GM19468 (cell line): ENCODE results near the gene PGM5.
"Not testable (repeated sequence)": the region's sequence is repeated elsewhere in the genome, so short reads cannot be mapped to it uniquely, and the experiment has no call there.

ENCODE experiments used
- ATAC-seq: cut with Tn5 transposase; IDR thresholded peaks from one replicate; pipeline ENCODE4 v1.9.1; 2021; ENCODE audit warnings: mild to moderate bottlenecking, moderate library complexity, moderate number of reproducible peaks; ENCODE audit not compliant: unreplicated experiment; ENCODE audit errors: extremely low read depth

Gene PGM5

DNA sequence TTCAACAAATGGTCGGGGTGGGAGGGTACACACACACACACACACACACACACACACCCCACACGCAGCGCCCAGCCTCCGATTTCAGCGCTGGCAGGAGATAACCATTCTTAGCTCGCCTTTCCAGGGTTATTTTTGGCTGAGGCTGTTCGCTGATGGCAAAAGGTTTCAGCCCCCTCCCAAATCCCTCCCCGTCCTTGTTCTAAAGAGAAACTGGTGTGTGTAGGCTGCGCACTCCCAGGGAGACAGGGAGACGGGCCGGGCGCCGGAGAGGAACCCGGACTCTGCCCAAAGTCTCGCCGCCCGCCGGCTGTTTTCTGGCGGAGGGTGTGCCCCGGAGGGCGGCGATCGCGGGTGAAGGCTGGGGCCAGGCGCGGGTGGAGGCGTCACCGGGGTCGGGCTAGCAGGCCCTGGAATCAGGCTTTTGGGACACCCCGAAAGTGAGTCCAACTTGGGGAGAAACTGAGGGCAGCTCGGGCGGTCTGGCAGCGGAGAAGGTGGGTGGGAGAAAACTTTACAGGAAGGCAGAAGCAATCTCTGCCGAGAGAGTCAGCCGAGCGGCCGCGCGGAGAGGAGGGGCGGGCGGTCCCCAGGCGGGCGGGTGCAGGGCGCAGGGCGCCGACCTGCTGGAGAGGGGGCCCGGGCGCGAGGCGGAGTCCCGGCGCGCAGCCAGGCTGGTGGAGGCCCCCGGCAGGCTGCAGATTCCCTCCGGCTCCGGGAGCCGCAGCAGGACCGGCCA is at the start of gene PGM5:
TSS of gene PGM5 (plus strand) at position 232 of the 739 bp plus-strand sequence. CDS start 517 bp downstream, outside the sequence.
- not testable (repeated sequence) for ATAC-seq

DNA sequence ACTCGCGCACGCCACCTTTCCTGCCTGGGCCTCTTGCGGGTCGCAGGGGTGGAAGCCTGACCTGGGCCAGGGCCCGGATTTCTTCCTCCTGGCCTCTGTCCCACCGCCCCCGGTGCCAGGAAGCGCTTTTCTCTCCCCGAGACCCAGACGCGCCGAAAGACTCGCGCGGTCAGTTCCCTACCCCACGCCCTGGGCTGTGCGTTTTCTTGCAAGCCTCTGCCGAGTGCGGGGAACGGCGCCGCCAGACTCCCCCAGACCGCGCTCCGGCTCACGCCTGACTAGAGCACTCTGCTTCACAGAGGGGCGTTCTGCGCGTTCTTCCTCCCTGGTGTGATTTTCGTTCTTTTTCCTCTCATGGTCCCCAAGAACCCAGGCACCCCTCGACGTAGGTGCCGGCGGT is 49.3 kb upstream of the PGM5 start:
- ATAC-seq: not testable (repeated sequence)

DNA sequence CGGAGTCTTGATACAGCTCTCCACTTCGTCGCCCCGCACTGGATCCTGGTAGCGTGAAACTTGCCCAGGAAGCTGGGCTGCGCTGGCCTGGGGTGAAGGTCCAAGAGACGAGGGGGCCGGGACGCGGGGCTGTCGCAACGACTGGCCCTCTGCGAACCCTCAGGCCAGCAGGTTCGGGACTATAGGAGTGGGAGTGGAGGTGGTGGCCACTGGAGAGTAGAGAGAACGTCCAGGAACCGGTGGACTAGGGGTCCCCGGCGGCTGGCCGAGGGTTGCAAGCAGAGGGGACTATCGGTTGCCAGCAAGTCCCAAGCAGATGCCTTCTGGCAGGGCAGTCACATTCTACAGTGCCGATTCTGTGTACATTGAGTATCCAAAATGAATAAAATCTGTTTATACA is 48.8 kb upstream of the PGM5 start:
- ATAC-seq: not testable (repeated sequence)

DNA sequence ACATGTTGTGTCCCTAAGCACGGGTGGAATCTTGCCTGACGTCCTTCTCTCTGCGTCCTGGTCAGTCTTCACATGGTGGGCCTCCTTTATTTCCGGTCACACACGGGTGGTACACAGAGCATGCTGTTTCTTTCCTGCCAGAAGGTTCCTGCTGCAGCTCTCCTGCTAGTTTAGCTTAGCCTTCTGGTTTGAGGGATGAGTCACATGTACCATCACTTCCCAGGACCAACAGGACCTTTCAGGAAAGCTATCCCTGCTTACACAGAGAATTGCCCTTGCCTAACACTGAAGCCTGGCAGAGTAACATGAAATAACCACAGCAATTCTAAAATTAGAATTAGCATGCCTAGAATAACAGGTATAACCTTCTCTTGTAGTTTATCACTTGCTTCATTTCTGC is 45.2 kb upstream of the PGM5 start:
- ATAC-seq: not testable (repeated sequence)

DNA sequence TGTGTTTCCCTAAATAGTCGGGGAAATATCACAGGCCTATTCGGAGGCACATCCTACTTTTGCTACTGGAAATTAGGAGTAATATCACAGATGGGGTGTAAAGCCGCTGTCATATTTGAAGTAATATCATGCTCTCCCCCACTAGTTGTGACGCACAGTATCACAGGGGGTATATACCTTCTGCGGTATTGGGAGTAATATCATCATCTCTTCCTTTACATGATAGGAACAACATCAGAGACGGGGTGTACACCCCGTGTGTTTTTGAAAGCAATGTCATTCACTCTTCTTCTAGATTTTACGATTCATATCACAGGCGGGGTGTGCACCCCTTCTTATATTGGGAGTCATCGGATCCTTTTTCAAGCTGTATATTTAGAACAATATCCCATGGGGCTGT is 38.2 kb upstream of the PGM5 start:
- not testable (repeated sequence) for ATAC-seq

DNA sequence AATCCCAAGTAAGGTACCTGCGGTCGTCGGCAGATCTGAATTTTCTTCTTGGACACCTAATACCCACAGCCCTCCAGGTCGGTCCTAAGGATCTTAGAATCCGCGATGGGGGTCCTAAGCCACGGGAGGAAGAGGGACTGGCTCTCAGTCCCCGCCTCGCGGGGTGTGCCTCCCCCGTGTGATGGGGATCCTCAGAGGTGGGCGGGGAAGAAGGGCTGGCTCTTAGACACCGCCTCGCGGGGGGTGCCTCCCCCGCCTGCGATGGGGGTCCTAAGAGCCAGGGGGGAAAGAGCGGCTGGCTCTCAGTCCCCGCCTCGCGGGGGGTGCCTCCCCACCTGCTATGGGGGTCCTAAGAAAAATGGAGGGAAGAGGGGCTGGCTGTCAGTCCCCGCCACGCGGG is 32.7 kb upstream of the PGM5 start:
- not testable (repeated sequence) for ATAC-seq

DNA sequence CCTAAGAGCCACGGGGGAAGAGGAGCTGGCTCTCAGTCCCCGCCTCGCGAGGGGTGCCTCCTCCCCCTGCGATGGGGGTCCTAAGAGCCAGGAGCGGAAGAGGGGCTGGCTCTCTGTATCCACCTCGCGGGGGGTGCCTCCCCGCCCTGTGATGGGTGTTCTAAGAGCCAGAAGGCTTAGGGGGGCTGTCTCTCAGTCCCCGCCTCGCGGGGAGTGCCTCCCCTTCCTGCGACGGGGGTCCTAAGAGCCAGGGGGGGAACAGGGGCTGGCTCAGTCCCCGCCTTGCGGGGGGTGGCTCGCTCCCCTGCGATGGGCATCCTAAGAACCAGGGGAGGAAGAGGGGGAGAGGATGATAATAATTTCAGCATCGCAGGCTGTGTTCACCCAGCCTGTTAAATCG is 31.9 kb upstream of the PGM5 start:
- not testable (repeated sequence) for ATAC-seq

DNA sequence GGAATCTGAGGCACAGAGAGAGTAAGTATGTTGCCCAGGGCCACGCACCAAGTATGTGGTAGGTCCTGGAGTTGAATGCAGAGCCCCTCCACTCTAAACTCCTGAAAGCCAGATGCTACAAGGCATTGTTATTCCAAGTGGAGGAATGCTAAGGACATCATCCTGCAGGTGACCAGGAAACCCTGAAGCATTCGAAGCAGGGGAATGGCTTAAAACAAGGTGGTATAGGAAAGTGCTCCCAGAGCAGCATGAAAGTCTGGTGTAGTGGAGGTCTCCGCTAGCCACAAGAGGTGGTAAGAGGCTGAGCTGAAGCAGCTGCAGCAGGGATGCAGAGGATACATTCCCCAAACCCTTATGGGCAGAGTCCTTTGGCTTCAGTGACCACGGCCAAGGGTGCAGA is 27.3 kb upstream of the PGM5 start:
- not testable (repeated sequence) for ATAC-seq

DNA sequence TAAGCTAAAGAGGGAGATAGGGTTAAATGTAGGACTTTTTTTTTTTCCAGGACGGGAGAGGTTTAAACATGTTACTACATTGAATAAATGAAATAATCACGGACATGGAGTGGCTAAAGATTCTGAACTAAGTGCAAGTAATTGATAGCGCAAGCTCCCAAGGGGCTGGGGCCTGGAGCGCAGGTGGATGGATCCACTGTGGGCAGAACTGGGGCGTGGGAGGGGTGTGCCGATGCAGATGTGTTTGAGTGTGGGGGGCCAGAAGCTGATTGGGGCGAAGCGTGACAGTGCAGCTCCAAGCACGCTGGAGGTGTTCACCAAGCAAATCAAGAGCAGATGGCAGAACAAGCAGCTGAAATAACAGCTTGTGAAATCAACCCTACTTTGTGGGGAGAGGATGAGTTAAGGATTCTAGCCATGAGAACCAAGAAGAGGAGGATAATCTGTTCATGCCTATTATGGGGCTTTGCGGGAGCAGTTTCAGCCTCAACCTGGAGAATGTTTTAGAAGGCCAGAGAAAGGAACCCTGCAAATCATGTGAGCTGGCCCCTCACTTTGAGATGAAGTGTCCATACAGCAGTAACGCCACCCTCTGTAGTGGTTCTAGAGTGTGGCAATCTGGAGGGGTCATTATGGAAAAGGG is 25.8 kb upstream of the PGM5 start:
- ATAC-seq: not testable (repeated sequence)

DNA sequence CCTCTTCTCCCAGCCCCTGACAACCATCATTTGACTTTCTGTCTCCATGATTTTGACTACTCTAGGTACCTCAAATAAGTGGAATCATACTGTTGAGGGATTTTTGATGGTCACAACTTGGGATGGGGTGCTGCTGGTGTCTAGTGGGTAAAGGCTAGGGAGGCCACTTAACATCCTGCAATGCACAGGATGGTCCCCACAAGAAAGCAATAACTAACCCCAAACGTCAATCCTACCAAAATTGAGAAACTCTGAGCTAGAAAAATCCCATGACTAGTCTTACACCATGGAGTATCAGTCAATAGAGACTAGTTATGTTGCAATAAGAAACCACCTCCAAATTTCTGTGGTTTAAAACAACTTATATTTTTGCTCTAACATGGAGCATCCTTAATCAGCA is 24.3 kb upstream of the PGM5 start:
- not testable (repeated sequence) for ATAC-seq

DNA sequence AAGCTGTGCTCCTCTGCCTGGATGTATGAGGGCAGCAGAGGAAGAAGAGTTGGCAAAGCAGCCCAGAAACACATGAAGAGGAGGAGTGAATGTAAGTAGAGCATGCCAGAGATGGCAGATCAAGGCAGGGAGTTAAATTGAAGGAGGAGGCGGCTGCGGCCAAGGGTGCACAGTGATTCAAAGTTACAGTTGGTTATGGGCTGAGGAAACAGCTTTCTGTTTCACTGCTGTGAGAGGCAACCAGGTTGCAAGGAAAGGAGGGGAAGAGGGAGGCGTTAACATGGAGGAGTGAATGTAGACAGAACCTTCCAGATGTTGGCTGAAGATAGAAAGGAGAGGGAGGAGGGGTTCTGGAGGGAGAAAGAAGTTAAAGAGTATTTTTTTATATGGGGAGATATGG is 20.5 kb upstream of the PGM5 start:
- ATAC-seq: not testable (repeated sequence)

DNA sequence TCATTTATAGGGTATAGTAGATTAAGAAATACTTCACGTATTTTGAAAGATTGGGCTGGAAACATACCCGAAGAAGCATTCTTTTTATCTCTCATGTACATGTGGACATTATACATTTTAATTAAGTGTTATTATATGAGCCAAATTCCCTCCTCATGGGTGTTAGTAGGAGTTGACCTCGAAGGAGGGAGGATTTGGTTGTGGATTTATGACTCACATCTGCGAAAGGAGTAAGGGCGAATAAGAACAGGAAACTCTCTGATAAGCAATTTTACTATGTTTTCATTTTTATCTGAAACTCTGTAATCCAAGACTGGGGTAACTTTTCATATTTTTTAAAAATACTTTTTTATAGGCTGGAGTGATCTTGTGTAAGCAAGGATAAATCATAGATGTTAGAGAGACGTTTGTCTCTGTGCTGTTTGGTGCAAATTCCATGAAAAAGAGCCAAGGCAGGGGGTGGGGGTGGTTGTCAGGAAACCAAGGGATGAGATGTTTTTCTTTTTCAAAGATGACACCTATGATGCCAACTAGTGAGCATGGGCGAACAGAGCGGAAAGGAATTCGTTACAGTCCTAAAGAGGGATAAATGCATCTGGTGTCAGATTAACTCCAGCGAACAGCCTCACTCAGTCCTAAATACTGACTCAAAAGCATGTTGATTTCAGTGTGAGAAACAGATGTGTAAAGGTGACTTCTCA is 19.6 kb upstream of the PGM5 start:
- not testable (repeated sequence) for ATAC-seq

DNA sequence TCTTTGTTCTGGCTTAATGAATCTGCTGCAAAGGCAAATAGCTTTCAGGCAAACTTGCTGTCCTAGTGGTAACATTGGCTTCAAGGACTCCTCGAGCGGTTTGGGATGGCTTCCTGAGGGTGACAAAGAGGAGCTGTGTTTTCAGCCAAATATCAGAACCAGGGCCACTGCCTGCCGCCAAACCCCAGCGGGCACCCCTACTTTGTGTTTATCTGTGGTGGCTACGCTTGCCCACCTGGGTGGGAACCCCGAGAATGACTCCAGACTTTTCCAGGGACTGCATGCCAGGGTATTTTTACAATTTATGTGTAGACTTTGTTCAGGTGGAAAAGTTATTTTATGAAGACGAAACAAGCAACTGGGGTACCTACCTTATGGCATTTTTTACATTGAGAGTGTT is 18.4 kb upstream of the PGM5 start:
- not testable (repeated sequence) for ATAC-seq

DNA sequence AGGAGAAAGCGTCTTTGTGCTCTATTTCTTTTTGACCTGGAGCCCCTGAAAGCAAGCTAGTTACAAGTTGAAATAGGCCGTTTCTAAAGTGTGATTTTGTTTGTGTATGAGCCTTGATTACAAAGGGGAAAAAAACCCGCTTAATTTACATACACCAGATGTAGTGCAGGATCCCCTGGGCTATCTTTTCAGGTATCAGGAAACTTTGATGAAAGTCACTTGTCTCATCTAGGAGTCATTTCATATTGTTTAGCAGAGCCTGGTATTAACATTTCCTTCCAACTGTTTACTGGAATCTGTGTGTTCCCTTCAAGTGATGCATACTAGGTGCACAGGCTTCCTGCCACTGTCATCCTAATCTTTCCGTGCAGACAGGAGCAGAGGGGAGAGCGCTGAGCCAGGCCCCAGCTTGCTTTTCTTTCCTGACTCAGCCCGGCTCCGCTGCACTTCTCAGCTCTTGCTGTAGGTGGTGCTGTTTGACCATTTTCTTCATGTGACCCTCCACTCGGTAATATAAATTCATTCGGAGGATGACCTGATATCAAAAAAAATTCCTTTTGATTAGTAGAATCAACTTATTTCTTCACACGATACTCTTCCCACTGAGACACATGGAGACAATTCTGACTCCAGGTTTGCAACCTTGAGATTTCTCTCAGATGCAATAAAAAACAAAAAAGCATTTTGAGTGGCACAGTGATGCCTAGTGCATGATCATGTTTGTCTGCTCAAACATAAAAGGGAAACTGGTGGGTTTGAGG is 14.0 kb upstream of the PGM5 start:
- peak; percentile 60 for ATAC-seq

DNA sequence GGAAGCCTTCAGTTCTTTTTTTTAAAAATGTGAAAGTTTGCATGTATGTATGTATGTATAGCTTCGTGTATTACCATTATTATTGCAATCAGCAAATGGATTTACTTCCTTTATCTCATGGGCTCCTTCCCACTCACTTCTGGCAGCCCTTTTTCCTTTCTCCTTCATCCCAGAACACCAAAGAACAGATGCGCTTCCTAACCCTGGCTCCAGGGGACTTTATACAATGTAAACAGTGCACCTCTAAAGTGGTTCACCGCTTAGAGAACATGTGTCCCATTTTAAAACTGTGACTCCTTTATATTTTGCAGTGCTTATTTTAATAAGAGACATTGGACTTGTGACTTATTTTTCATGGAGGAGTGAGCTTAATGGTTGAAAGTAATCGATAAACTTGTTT is 13.2 kb upstream of the PGM5 start:
- ATAC-seq: not testable (repeated sequence)

DNA sequence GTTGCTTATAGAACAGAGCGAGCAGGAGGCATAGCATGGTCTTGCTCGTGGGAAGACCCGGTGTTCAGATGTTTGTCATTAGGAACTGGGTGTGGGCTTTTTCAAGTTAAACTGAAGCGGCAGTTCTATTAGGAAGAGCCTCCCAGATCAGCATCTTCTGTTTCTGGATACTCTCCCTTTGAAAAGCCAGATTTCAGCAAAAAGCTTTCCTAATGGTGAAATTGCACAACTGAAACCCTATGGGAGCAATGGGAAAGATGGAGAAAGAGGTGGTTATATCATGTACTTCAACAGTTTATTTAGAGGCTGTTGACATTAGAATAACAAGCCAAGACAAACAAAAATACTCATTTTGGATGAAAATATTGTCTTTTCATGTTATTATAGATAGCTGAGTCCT is 12.4 kb upstream of the PGM5 start:
- ATAC-seq: not testable (repeated sequence)

DNA sequence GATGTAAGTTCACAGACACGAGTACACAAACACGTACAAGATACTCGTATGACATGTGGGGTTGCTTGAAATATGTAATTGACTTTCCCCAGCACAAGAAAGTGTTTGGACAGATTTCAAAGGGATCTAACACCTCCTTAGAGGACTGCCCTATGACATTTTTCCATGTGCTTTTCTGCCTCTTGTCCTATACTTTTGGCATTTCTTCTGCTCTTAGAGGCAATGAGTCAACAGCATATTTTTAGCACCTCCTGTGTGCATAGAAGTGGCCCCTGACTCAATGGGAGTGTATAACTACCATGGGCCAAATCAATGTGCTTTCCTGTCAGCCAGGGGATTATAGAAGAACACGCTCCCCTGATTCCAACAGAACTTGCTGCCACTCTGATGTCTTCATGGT is 4.7 kb upstream of the PGM5 start:
- ATAC-seq: not testable (repeated sequence)

DNA sequence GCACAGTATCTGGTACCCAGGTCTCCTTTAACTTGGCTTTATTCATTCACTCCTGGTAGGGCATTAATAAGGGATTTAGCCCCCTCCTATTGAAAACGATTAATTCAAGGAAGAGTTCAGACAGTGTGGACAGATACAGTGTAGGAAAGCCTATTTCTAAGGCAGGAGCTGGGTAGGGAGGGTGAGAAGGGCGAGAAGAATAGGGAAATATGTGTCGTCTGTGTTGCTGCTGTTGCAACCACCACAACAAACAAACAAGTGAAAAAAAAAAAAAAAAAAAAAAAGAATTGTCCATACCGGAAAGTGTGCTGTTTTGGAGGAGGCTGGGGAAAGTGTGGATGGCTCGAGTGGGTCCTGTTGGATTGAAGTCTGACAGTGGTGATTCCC is 425 bp upstream of the PGM5 start:
- ATAC-seq: not testable (repeated sequence)

DNA sequence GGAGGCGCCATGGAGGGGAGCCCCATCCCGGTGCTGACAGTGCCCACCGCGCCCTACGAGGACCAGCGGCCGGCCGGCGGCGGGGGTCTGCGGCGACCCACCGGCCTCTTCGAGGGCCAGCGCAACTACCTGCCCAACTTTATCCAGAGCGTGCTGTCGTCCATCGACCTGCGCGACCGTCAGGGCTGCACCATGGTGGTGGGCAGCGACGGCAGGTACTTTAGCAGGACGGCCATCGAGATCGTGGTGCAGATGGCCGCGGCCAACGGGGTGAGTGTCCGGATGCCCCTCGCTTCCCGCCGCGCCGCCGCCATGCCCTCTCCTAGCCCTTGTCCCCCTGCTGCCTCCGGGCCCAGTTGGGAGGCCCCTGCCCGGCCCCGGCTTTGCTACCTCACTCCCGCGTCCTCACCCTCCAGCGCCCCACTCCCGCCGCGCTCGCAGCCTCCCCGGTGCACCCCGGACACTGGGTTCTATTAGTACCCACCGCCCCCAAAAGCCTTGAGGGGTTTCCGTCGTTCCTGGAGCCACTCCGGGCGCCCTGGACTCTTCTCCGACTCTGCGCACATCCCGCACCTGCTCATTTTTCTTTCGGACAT is 806 bp downstream of the PGM5 start:
- not testable (repeated sequence) for ATAC-seq

DNA sequence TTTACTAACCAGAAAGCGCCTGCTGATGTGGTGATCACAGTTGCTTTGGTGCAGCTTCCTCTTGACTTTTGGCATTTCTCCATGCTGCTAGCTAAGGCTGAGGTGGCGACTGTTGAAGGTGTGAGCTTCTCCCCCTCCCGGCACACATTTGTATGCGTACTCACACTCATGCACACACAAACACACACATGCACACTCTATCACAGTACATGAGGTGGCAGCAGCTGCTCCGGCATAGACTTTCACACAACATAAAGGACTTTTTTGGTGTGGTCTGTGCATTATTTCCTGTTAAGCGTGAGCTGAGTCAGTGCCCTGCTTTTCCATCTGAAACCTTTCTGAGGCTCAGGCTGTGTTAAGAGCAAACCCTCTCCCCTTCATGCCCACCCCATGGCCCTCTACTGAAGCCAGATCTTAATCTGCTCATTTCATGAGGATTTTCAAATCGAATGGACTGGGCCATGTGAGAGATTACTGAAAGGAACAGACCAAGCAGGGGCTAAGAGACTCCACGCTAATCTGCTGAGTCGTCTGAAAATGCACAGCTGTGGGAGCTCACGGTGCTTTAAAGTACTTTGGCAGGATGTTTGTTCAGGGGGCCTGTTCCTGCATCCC is 10.6 kb downstream of the PGM5 start:
- not testable (repeated sequence) for ATAC-seq
